HFF-Myc (cell line): ENCODE measurements around the gene DENND4B.

Experiments used
- DNase-seq: peaks from one replicate; pipeline ENCODE4 v3.0.0-alpha.2; 2011; ENCODE audit warnings: low read depth; ENCODE audit errors: extremely low read depth
- H3K4me3 ChIP-seq: replicated peaks from 2 replicates; pipeline ENCODE4 v1.5.1; 2011; ENCODE audit warnings: low read depth, mild to moderate bottlenecking, control low read depth, low read length
- CTCF ChIP-seq: IDR thresholded peaks from 2 replicates; pipeline ENCODE4 v1.5.1; 2012; ENCODE audit warnings: mild to moderate bottlenecking, low read depth, low read length, control low read depth; ENCODE audit errors: missing control alignments

The DENND4B gene

GRCh38 chr1:153945795-153946621, 510 bp downstream of the DENND4B start:
- H3K4me3 ChIP-seq, result peak overlapping the region; percentile 83
- no peak for TF ChIP-seq CTCF
- no peak for DNase-seq

- no peak for TF ChIP-seq CTCF
- no peak for DNase-seq
- peak overlapping the region; percentile 83 for H3K4me3 ChIP-seq
These were observed 1.3 kb downstream of the DENND4B start for GRCh38 chr1:153945131-153945794.

GRCh38 chr1:153944827-153945117, 1.7 kb downstream of the DENND4B start:
- DNase-seq, result no peak
- TF ChIP-seq CTCF, result no peak
- peak overlapping the region; percentile 83 for H3K4me3 ChIP-seq

- H3K4me3 ChIP-seq, result no peak overlapping the region
- DNase-seq, result no peak
- no peak for TF ChIP-seq CTCF
These were observed 2.3 kb downstream of the DENND4B start for GRCh38 chr1:153944005-153944826.

GRCh38 chr1:153942766-153943549, 3.6 kb downstream of the DENND4B start:
- TF ChIP-seq CTCF, result no peak
- DNase-seq, result no peak
- H3K4me3 ChIP-seq, result no peak overlapping the region
